Measurements from ENCODE around the gene ASB3. TPM values are rescaled to one million over a fixed set of nuclear protein-coding genes. Genes with fewer than 3 reads are reported as not detected.

Gene ASB3
- total and polyA plus RNA-seq, 9 of the 15 experiments (the other 6 are each of a cell fraction or from before 2014, with no cell fraction given): 13.6 to 35.3 (median 18.7) TPM

DNA sequence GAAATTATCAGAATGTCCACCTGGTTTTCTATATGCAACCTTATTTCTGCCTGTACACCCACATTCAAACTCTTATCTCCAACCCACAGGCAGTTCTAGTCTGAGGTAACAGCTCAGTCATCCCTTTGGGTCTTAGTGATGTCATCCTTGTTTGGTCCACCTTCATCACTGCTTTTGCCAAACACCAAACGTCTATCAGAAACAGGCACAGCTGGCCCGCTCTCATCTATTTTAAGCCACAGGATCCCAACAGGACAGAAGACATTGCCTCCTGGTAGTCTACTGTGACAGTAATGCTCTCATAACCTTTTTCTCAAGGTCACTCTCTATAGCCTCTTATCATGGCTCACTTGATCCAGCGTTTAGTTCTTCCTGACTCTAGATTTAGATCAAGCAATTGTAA is 118.1 kb downstream of the ASB3 start (continued):
- TF ChIP-seq CREB5 (CRISPR knock-in tag; IDR thresholded peaks at IDR 0.05): no peak
- no peak for TF ChIP-seq ZC3H11A (IDR thresholded peaks at IDR 0.05; ENCODE audit: low read depth, low read length)
- no peak for TF ChIP-seq ZFP30 (CRISPR knock-in tag; IDR thresholded peaks at IDR 0.05; ENCODE audit: borderline replicate concordance)
- peak; percentile 82 for TF ChIP-seq CEBPB (tag; IDR thresholded peaks at IDR 0.05)
- TF ChIP-seq ZSCAN32 (CRISPR knock-in tag; IDR thresholded peaks at IDR 0.05): no peak
- TF ChIP-seq HDAC2 (IDR thresholded peaks at IDR 0.05): peak; percentile 89
- no peak for TF ChIP-seq CSDE1 (IDR thresholded peaks at IDR 0.05)
- no peak for TF ChIP-seq FOXJ2 (tag; IDR thresholded peaks at IDR 0.05)
- no peak for TF ChIP-seq HNRNPK (IDR thresholded peaks at IDR 0.05; ENCODE audit: low read depth, low read length, poor library complexity, severe bottlenecking)
- no peak for TF ChIP-seq FOS (IDR thresholded peaks at IDR 0.05; ENCODE audit: extremely low read depth, insufficient read length)
- TF ChIP-seq, protein P1, sequence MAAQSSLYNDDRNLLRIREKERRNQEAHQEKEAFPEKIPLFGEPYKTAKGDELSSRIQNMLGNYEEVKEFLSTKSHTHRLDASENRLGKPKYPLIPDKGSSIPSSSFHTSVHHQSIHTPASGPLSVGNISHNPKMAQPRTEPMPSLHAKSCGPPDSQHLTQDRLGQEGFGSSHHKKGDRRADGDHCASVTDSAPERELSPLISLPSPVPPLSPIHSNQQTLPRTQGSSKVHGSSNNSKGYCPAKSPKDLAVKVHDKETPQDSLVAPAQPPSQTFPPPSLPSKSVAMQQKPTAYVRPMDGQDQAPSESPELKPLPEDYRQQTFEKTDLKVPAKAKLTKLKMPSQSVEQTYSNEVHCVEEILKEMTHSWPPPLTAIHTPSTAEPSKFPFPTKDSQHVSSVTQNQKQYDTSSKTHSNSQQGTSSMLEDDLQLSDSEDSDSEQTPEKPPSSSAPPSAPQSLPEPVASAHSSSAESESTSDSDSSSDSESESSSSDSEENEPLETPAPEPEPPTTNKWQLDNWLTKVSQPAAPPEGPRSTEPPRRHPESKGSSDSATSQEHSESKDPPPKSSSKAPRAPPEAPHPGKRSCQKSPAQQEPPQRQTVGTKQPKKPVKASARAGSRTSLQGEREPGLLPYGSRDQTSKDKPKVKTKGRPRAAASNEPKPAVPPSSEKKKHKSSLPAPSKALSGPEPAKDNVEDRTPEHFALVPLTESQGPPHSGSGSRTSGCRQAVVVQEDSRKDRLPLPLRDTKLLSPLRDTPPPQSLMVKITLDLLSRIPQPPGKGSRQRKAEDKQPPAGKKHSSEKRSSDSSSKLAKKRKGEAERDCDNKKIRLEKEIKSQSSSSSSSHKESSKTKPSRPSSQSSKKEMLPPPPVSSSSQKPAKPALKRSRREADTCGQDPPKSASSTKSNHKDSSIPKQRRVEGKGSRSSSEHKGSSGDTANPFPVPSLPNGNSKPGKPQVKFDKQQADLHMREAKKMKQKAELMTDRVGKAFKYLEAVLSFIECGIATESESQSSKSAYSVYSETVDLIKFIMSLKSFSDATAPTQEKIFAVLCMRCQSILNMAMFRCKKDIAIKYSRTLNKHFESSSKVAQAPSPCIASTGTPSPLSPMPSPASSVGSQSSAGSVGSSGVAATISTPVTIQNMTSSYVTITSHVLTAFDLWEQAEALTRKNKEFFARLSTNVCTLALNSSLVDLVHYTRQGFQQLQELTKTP (IDR thresholded peaks at IDR 0.05; ENCODE audit: low read depth in 1 of 2, partially characterized antibody in 2 of 2): peak; percentile 34 to 70
- TF ChIP-seq ZNF76 (CRISPR knock-in tag; IDR thresholded peaks at IDR 0.05; ENCODE audit: borderline replicate concordance): no peak
- no peak for TF ChIP-seq ZNF778 (CRISPR knock-in tag; IDR thresholded peaks at IDR 0.05)
- no peak for TF ChIP-seq XRCC4 (IDR thresholded peaks at IDR 0.05; ENCODE audit: extremely low read depth, insufficient read depth, insufficient read length)
- TF ChIP-seq YY1 (IDR thresholded peaks at IDR 0.05; ENCODE audit: borderline replicate concordance in 1 of 3, control insufficient read depth in 1 of 3, extremely low read depth in 1 of 3, insufficient read depth in 3 of 3, insufficient read length in 1 of 3, insufficient replicate concordance in 2 of 3, low read depth in 1 of 3, low read length in 2 of 3): peak in 1 of 3 experiments; percentile 11
- TF ChIP-seq, protein P2, sequence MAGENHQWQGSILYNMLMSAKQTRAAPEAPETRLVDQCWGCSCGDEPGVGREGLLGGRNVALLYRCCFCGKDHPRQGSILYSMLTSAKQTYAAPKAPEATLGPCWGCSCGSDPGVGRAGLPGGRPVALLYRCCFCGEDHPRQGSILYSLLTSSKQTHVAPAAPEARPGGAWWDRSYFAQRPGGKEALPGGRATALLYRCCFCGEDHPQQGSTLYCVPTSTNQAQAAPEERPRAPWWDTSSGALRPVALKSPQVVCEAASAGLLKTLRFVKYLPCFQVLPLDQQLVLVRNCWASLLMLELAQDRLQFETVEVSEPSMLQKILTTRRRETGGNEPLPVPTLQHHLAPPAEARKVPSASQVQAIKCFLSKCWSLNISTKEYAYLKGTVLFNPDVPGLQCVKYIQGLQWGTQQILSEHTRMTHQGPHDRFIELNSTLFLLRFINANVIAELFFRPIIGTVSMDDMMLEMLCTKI (IDR thresholded peaks at IDR 0.05; ENCODE audit: partially characterized antibody): no peak
- TF ChIP-seq ZNF197 (CRISPR knock-in tag; IDR thresholded peaks at IDR 0.05; ENCODE audit: low read depth): peak; percentile 75; the same call in 1 of the 2 replicates
- peak; percentile 96 for TF ChIP-seq POLR2AphosphoS5 (IDR thresholded peaks at IDR 0.05; ENCODE audit: control insufficient read depth, insufficient read depth, low read depth, low read length)
- peak; percentile 85; the same call in 1 of the 2 replicates for TF ChIP-seq TARDBP (IDR thresholded peaks at IDR 0.05)
- peak; percentile 60; the same call in 1 of the 2 replicates for TF ChIP-seq RNF2 (IDR thresholded peaks at IDR 0.05)
- TF ChIP-seq, protein P3, sequence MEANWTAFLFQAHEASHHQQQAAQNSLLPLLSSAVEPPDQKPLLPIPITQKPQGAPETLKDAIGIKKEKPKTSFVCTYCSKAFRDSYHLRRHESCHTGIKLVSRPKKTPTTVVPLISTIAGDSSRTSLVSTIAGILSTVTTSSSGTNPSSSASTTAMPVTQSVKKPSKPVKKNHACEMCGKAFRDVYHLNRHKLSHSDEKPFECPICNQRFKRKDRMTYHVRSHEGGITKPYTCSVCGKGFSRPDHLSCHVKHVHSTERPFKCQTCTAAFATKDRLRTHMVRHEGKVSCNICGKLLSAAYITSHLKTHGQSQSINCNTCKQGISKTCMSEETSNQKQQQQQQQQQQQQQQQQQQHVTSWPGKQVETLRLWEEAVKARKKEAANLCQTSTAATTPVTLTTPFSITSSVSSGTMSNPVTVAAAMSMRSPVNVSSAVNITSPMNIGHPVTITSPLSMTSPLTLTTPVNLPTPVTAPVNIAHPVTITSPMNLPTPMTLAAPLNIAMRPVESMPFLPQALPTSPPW (CRISPR knock-in tag; IDR thresholded peaks at IDR 0.05): 0 out of 2 replicates have a peak, but pooled peaks have one; percentile 22
